GM10248 (cell line): ENCODE data around the gene CEP112.

Experiments used
- CTCF ChIA-PET: fragments of 300-600 bp; sonication (Branson Sonifier 250); formaldehyde crosslinking; extraction: SDS; loops from one replicate; lab custom pipeline; 2021; ENCODE audit warnings: antibody characterized with exemption; lab: Yijun Ruan, JAX
- POLR2A ChIA-PET: fragments of 350-650 bp; sonication (Branson Sonifier 250); formaldehyde crosslinking; extraction: SDS; loops from one replicate; lab custom pipeline; 2020; ENCODE audit warnings: antibody characterized with exemption; lab: Yijun Ruan, JAX
- DNase-seq: peaks from one replicate; pipeline ENCODE4 v3.0.0; 2012; ENCODE audit errors: extremely low spot score
- TF ChIP-seq, protein P1 (sequence below): IDR thresholded peaks from 2 replicates; pipeline ENCODE4 v1.5.1; 2012; ENCODE audit warnings: mild to moderate bottlenecking, low read depth; ENCODE audit errors: extremely low read depth, missing control alignments, control extremely low read depth

CEP112 gene

GRCh38 chr17:65609749-65610148, 582.2 kb downstream of the CEP112 start:
- TF ChIP-seq, protein P1, sequence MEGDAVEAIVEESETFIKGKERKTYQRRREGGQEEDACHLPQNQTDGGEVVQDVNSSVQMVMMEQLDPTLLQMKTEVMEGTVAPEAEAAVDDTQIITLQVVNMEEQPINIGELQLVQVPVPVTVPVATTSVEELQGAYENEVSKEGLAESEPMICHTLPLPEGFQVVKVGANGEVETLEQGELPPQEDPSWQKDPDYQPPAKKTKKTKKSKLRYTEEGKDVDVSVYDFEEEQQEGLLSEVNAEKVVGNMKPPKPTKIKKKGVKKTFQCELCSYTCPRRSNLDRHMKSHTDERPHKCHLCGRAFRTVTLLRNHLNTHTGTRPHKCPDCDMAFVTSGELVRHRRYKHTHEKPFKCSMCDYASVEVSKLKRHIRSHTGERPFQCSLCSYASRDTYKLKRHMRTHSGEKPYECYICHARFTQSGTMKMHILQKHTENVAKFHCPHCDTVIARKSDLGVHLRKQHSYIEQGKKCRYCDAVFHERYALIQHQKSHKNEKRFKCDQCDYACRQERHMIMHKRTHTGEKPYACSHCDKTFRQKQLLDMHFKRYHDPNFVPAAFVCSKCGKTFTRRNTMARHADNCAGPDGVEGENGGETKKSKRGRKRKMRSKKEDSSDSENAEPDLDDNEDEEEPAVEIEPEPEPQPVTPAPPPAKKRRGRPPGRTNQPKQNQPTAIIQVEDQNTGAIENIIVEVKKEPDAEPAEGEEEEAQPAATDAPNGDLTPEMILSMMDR = no peak
- DNase-seq = no peak
- ChIA-PET POLR2A (no interaction called here), CTCF (no interaction called here)

DNA sequence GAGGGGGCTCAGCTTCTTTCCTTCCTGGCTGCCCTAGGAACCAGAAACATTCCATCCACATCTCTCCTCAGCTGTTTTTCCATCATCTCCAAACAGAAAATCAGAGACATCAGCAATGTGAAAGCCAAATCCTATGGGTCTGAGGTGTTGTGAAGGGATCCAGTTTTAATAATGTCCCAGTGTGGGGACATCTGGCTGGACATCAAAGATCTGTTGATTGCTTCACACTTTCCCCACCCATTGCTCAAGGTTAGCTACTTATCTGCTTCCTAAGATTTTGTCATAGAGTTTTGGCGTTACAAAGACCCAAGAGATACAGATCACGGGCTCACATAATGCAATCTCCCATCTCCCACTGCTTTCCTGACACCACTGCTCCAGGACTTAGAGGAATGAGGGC, 582.6 kb downstream of the CEP112 start:
- ChIA-PET POLR2A (no interaction called here), CTCF (no interaction called here)
- TF ChIP-seq, protein P1 = no peak
- DNase-seq = no peak

- POLR2A ChIA-PET = no interaction called here
- no peak for DNase-seq
- CTCF ChIA-PET = no interaction called here
- TF ChIP-seq, protein P1 = no peak
These were observed 587.9 kb downstream of the CEP112 start for GRCh38 chr17:65604070-65604469.

- CTCF ChIA-PET = no interaction called here
- TF ChIP-seq, protein P1 = no peak
These were observed 590.1 kb downstream of the CEP112 start for GRCh38 chr17:65601881-65602280.

GRCh38 chr17:65601145-65601544, 590.8 kb downstream of the CEP112 start:
- CTCF ChIA-PET = no interaction called here

More at GRCh38 chr17:65601881-65602280, 590.1 kb downstream of the CEP112 start:
- DNase-seq = no peak
- POLR2A ChIA-PET = interaction anchor here (0.6 kb wide), 1 partner anchor 137 kb away, joined by 3 read pairs; no protein-coding TSS in a partner anchor

GRCh38 chr17:65600518-65600917, 591.4 kb downstream of the CEP112 start:
- CTCF ChIA-PET = no interaction called here
- DNase-seq = no peak
- TF ChIP-seq, protein P1 = no peak
- POLR2A ChIA-PET = no interaction called here

More at GRCh38 chr17:65601145-65601544, 590.8 kb downstream of the CEP112 start:
- TF ChIP-seq, protein P1 = no peak
- POLR2A ChIA-PET = no interaction called here
- DNase-seq = no peak
